ENCODE data around the gene FADS2. TPM values are rescaled to one million over a fixed set of nuclear protein-coding genes. Genes with fewer than 3 reads are reported as not detected.
A peak's percentile ranks its signal among the peaks of the same experiment; 100 is the strongest.

FADS2 gene
- total and polyA plus RNA-seq, 9 of the 15 experiments (the other 6 are each of a cell fraction or from before 2014, with no cell fraction given), result 2.9 to 42.8 (median 16.2) TPM

- peak; percentile 67 for TF ChIP-seq CREB3 (tag; conservative IDR thresholded peaks at IDR 0.05; ENCODE audit: low read depth)
- no peak for TF ChIP-seq ZFX (CRISPR knock-in tag; IDR thresholded peaks at IDR 0.05)
- TF ChIP-seq EWSR1 (IDR thresholded peaks at IDR 0.05; ENCODE audit: borderline replicate concordance, low read depth, partially characterized antibody), result no peak
- TF ChIP-seq NR2C1 (IDR thresholded peaks at IDR 0.05), result peak; percentile 70
- peak; percentile 57 for TF ChIP-seq NR2C1 (tag; IDR thresholded peaks at IDR 0.05)
- TF ChIP-seq ELK1 (CRISPR knock-in tag; IDR thresholded peaks at IDR 0.05), result no peak
- peak; percentile 87 for TF ChIP-seq ETV5 (CRISPR knock-in tag; IDR thresholded peaks at IDR 0.05; ENCODE audit: low read depth)
- TF ChIP-seq NFIC (IDR thresholded peaks at IDR 0.05), result peak; percentile 88
- no peak for TF ChIP-seq ZFPM2 (CRISPR knock-in tag; IDR thresholded peaks at IDR 0.05)
- TF ChIP-seq ZNF668 (CRISPR knock-in tag; IDR thresholded peaks at IDR 0.05), result 0 out of 2 replicates have a peak, but pooled peaks have one; percentile 73
- peak; percentile 54; the same call in 1 of the 2 replicates for TF ChIP-seq ZNF449 (CRISPR knock-in tag; IDR thresholded peaks at IDR 0.05)
- peak; percentile 62 to 76 for TF ChIP-seq AFF1 (IDR thresholded peaks at IDR 0.05; ENCODE audit: low read depth in 1 of 2, partially characterized antibody in 2 of 2)
- TF ChIP-seq KHSRP (IDR thresholded peaks at IDR 0.05), result no peak
- TF ChIP-seq SP2 (IDR thresholded peaks at IDR 0.05; ENCODE audit: extremely low read depth, low read depth, low read length, poor library complexity, severe bottlenecking), result no peak
- TF ChIP-seq VEZF1 (CRISPR knock-in tag; IDR thresholded peaks at IDR 0.05), result peak; percentile 75
- no peak for TF ChIP-seq CBX2 (IDR thresholded peaks at IDR 0.05; ENCODE audit: insufficient read depth, low read length, poor library complexity, severe bottlenecking)
- peak; percentile 56; the same call in 1 of the 2 replicates for TF ChIP-seq ZNF79 (CRISPR knock-in tag; IDR thresholded peaks at IDR 0.05; ENCODE audit: low read depth)
These were observed 13.8 kb downstream of the FADS2 start (continued) for GRCh38 chr11:61841636-61842527.
